Endometrium (tissue), 2 donors: ENCODE measurements around the gene FAM120A.

Source experiments
- FAIRE-seq: peaks from 2 replicates; lab custom pipeline; 2012; peaks lifted over from hg19 to GRCh38; lab: Jason Lieb, UNC
- donor health status: control.
- donor health status: control.

Gene FAM120A

DNA sequence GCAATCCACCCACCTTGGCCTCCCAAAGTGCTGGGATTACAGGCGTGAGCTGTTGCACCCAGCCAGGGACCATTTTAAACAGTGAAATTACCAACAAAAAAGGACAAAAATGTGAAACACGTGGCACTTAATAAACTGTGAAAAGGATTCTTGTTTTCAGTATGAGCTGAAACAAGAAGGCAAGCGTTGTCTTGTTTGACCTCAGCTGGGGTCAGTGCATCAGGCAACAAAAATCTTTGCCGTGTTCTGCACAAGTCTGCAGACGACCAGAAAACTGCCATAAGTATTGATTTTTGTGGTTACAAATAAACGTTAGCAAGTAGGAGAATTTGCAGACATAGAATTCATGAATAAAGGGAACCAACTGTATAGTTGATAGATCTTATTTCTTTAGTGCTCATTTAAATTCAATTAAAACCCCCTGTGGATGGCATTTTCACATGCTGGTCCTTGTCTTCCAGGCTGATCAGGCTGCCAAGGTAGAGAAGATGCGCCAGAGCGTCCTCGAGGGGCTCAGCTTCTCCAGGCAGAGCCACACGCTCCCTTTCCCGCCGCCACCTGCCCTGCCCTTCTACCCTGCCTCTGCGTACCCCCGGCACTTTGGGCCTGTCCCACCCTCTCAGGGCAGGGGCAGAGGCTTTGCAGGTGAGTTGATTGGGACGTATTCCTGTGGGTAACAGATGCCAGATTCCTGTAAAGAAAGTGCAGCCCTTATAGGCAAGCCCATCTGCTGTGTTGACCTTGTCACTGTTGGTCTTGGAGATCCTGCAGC is 106.1 kb downstream of the FAM120A start:
- no peak for FAIRE-seq

DNA sequence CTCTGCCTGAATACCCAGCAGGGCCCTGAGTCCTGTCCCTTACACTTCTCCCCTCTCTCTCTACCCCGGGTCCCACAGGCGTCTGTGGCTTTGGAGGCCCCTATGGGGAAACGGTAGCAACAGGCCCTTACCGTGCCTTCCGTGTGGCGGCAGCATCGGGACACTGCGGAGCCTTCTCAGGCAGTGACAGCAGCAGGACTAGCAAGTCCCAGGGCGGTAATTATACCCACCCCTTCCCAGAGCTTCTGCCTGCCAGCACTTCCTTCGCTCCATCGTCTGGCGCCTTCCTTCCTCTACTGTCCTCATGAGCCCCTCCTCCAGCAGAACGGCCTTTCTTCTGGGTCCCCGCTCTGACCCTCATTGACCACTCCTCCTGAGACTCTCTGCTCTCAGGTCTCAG is 107.0 kb downstream of the FAM120A start:
- no peak for FAIRE-seq

- no peak for FAIRE-seq
Observed at GRCh38 chr9:93560991-93561390, 109.5 kb downstream of the FAM120A start.

DNA sequence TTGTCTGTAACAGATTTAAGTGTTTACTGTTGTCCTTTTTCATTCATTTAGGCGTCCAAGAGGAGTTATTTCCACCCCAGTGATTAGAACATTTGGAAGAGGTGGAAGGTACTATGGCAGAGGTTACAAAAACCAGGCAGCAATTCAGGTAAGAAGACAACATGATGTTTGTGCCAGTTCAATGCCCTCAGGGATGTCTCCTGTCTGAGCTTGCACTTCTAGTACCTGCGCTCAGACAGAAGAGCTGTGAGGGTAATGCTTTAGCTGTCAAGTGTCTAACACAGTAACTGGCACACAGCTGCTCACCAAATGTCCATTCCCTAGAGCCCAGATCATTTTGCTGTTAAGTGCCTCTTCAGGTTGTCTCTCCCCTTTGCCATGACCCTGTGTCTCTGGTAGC is 110.7 kb downstream of the FAM120A start:
- no peak for FAIRE-seq

DNA sequence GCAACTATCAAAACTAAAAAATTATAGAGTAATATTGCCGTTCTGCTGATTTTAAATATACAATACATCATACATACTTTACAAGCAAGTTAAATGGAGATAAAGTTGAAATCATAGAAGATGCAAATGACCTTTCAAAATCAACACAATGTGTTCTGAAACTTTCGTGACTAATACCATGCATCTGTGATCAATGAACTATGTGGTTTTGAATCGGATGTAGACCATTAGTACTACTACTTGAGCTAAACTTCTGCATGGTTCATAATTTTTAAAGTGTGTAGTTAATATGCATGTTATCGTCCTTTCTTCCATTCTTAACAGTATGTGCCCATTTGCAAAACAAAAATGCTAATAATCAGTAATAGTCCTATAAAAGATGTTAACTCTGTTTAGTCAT is 113.6 kb downstream of the FAM120A start:
- FAIRE-seq, result no peak

DNA sequence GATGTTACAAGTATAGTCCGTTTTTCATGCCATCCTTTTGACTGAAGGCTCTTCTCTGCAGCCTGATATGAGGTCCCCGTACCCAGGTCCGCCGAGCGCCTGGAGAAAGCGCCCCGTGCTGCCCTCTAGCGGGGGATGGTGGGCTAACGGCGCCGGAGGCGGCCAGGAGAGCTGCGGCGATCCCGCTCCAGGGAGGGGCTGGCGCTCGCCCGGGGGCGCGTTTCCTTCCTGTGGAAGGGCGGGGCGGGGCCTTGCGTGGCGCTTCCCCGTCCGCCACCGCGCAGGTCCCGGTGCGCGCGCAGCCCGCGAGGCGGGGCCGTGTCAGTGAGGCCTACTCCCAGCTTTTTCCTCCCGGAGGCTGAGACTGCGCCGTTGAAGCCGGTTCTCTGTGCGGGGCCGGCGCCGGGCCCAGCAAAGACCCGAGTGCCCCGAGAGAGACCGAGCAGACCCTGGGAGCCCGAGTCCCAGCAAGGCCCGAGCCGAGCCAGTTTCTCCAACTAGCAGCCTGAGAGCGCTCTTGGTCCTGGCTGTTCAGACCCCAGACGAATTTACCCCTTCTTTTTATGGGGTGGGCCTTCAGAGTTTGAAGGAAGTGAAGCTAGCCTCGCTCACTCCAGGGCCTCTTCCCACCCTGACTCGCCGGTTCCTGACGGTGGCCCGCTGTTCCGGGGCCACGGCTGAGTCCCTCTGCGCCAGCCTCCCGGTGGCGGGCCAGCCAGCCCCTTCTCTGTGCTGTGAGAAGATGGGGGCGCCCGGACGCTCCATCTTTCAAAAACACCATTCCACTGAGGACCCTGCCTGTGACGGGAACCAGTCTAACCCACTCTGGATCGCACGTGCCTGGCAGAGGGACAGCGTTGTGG is 115.2 kb downstream of the FAM120A start:
- peak; percentile 50 for FAIRE-seq

GRCh38 chr9:93567271-93567959 is 115.9 kb downstream of the FAM120A start:
- no peak for FAIRE-seq

GRCh38 chr9:93568169-93568568 is 116.7 kb downstream of the FAM120A start:
- FAIRE-seq, result no peak

DNA sequence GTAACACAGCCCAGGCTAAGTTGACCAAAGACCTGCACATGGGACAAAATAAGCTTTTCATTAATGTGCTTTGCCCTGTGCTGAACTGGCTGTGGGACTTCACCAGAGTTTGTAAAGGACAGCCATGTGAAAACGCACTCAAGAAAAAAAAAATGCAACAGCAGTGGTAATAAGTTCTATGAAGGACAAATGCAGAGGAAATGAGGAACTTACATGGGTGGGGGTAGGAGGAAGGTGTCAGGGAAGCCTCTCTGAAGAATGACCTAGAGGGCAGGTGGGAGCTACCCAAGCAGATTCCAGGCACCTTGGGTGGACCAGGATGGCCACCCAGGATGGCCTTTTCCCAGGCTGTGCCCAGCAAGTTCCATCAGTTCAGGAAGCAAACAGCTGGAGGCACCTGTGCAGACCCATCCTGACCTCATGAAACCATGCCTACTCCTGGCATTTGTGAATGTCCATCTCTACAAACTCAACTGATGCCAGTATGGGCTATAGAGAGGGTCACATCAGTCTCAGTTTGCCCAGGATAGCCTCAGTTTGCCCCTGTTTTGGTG is 118.2 kb downstream of the FAM120A start:
- FAIRE-seq, result no peak

DNA sequence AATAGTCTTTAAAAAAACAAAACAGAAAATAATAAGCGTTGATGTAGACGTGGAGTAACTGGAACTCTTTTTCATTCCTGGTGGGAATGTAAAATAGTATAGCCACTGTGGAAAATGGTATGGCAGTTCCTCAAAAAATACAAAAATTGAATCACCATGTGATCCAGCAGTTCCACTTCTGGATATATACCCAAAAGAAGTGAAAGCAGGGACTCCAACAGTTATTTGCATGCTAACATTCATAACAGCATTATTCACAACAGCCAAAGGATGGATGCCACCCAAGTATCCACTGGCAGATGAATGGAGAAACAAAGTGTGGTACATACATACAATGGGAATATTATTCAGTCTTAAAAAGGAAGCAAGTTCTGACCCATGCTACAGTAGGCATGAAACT is 120.7 kb downstream of the FAM120A start:
- FAIRE-seq, result no peak

GRCh38 chr9:93572636-93573515 is 121.4 kb downstream of the FAM120A start:
- no peak for FAIRE-seq

GRCh38 chr9:93573516-93573828 is 122.0 kb downstream of the FAM120A start:
- no peak for FAIRE-seq

GRCh38 chr9:93574091-93574899 is 122.8 kb downstream of the FAM120A start:
- FAIRE-seq, result no peak

DNA sequence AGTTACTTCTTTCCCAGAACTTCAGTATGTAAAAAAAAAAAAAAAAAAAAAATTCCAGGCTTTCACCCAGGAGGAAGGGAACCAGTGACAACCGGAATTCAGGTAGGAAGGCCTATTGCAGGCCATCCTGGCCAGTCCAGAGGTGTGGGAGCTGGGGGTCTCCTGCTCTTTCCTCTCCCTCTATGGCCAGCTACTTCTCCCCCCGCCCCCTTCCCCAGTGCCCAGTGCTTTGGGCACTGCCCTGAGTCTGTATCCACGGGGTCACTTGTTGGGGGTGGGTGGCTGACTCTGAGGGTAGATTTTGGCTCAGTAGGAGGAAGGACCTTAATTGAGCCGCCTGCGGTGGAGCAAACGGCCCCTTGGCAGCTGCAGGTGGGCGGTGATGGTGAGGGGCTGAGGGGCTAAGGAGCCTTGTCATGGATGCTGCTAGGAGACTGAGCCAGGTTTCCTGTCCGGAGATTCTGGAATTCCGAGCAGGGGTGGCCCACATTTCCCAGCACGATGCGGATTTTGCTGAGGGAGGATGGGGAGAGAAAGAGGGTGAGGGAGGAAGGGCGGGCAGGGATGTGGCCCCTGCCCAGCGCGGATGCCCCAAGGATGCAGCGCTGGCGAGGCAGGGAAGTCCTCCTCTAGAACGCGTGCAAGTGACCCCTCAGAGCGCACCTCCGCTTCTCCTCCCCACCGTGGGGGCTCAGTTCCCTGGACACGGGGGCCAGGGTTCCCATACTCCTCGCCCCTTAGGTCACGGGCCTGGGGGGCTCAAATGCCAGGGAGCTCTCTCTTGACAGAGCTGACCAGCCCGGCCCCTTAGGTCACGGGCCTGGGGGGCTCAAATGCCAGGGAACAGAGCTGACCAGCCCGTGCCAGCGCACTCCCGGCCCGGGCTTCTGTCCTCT is 123.7 kb downstream of the FAM120A start:
- no peak for FAIRE-seq

DNA sequence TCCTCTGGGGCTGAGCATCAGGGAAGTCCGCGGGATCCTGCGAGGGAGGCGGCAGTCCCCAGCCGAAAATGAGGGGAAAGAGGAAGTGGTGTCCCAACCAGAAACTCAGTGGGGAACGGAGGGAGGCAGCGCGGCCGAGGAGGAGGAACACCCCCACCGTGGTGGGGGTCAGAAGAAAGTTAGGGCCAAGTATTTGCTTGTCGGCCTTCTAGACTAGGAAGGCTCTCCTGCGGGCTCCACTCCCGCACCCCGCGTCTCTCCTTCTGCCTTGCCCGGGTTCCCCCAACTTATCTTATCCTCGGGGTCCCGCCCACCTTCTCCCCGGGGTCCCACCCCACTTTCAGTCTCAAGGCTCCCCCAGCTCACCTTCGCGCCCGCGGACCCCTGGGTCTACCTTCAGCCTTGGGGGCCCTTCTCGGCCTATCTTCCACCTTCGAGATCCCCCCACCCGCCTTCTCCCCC is 124.3 kb downstream of the FAM120A start:
- no peak for FAIRE-seq

DNA sequence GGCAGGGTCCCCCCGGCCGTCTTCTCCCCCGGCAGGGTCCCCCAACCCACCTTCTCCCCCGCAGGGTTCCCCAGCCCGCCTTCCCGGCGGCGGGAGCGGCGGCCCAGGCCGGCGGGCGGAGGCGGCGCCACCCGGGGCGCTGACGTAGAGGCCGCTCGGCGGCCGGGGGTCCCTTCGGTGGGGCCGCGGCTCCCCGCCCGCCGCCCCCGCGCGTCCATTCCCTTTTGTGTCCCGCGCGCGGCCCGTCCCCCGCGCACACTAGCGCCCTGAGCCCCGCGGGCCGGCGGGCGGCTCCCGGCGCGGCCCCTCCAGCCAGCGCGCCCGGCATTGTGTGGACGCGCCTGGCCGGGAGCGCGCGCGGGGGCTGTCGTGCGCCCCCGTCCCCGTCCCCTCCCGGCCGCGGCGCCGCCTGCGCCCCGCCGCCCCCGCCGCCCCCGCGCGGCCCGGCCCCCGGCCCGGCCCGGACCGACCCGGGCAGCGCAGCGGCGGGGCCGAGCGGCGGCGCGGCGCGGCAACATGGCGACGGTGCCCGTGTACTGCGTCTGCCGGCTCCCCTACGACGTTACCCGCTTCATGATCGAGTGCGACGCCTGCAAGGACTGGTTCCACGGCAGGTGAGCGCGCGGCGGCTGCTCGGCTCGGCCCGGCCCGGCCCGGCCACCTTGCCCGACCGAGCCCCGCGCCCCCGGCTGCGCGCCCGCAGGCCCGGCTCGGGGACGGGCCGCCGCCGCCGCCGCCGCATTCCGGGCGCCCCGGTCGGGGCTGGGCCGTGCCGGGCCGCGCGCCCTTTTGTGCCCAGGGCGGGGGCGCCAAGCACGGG is 125.0 kb downstream of the FAM120A start, which contains the start of gene PHF2:
Gene PHF2 (plus strand): TSS at position 327 of the 820 bp plus-strand sequence. CDS start 190 bp downstream, at position 517.
- FAIRE-seq, result no peak

GRCh38 chr9:93577078-93577974 is 125.8 kb downstream of the FAM120A start:
- no peak for FAIRE-seq
